ENCODE results near the gene TCF7L2.

DNA sequence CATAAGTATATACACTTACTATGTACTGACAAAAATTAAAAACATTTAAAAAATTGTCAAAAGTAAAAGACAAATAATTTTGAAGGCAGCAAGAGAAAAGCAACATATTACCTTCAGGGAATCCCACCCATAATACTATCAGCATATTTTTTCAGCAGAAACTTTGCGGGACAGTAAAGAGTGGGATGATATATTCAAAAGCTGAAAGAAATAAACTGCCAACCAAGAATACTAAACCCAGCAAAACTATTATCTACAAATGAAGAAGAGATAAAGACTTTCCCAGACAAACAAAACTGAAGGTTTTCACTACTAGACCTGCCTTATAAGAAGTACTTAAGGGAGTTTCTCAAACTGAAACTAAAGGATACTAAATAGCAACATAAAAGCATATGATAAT, 257.9 kb downstream of the TCF7L2 start:
- TF ChIP-seq, protein P1, sequence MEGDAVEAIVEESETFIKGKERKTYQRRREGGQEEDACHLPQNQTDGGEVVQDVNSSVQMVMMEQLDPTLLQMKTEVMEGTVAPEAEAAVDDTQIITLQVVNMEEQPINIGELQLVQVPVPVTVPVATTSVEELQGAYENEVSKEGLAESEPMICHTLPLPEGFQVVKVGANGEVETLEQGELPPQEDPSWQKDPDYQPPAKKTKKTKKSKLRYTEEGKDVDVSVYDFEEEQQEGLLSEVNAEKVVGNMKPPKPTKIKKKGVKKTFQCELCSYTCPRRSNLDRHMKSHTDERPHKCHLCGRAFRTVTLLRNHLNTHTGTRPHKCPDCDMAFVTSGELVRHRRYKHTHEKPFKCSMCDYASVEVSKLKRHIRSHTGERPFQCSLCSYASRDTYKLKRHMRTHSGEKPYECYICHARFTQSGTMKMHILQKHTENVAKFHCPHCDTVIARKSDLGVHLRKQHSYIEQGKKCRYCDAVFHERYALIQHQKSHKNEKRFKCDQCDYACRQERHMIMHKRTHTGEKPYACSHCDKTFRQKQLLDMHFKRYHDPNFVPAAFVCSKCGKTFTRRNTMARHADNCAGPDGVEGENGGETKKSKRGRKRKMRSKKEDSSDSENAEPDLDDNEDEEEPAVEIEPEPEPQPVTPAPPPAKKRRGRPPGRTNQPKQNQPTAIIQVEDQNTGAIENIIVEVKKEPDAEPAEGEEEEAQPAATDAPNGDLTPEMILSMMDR (IDR thresholded peaks at IDR 0.05; ENCODE audit: low read depth, low read length, poor library complexity, severe bottlenecking): no peak
- no peak for TF ChIP-seq EZH2phosphoT487 (IDR thresholded peaks at IDR 0.05; ENCODE audit: borderline replicate concordance, low read length)

Data from DOHH2 (cell line).